ENCODE data around the gene SLC25A19. TPM values are rescaled to one million over a fixed set of nuclear protein-coding genes. Genes with fewer than 3 reads are reported as not detected.
"Not testable (repeated sequence)": the region's sequence is repeated elsewhere in the genome, so short reads cannot be mapped to it uniquely, and the experiment has no call there.

SLC25A19 gene
- total and polyA plus RNA-seq, 2 donors from 2014 or later: 11.2 to 15.3 TPM

DNA sequence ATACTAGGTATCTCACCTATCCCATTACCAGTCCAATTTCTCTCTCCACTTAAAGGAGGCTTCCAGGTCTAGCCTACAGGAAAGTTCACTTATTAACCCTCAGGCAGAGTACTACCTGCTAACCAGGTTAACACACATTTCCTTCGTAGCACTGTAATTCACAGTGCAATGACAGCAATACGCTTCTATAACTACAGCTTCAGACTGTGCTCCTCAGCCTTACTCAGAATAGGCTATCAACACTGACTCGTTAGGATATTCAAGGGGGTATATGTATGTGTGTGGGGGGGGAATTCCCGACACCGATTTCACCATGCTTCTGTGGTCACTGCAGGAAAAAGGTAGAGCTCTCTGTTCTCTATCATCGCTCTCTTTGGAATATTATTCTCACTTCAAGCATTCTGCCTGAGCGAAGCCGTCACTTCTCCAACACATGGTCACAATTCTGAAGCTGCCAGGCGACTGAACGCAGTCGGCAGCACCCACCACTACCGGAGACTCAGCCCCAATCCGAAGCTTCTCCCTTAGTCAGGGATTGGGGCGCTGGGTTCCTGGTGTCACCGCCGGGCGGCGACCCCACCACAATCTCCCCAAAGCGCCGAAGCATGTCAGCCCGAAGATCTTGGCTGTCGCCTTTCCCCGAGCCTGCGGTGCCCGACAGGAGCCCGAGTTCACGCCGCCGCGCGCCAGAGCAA, 28.4 kb downstream of the SLC25A19 start:
- intact Hi-C loops (cut with DNase I): no loop called here
- no peak for TF ChIP-seq CTCF (IDR thresholded peaks at IDR 0.05; ENCODE audit: borderline replicate concordance, extremely low read depth, insufficient read depth)

GRCh38 chr17:75257228-75257627, 32.0 kb downstream of the SLC25A19 start:
- H3K27me3 ChIP-seq (ENCODE audit: control insufficient read depth, insufficient read depth, low read length); DNase-seq; intact Hi-C loops (cut with DNase I); H3K36me3 ChIP-seq (ENCODE audit: control insufficient read depth in 2 of 3, insufficient read depth in 3 of 3, low read length in 3 of 3); H3K9me3 ChIP-seq (ENCODE audit: control insufficient read depth in 2 of 3, insufficient read depth in 1 of 3, low read length in 3 of 3); H3K9ac ChIP-seq (ENCODE audit: low read length in 3 of 3); FAIRE-seq; H3K27ac ChIP-seq (ENCODE audit: low read depth in 2 of 2, low read length in 2 of 2); H3K4me3 ChIP-seq (ENCODE audit: low read length in 3 of 3): not testable (repeated sequence)
- H3K4me1 ChIP-seq (ENCODE audit: control insufficient read depth in 2 of 3, insufficient read depth in 2 of 3, low read depth in 1 of 3, low read length in 3 of 3): peaks cover 0 to 15% (median 5%) of the 10 kb centered on the region in 3 donors

More for the DNA sequence above, 28.4 kb downstream of the SLC25A19 start:
- DNase-seq (no peak), FAIRE-seq (no peak)
- Histone ChIP-seq H3K27ac (ENCODE audit: low read depth in 2 of 2, low read length in 2 of 2) (peak overlapping the region; percentile 99), H3K36me3 (ENCODE audit: control insufficient read depth in 2 of 3, insufficient read depth in 3 of 3, low read length in 3 of 3) (peaks cover 2 to 8% (median 6%) of the 10 kb centered on the region in 3 donors), H3K4me3 (ENCODE audit: low read length in 3 of 3) (peak overlapping the region; percentile 80 to 99 (median 97)), H3K4me1 (ENCODE audit: control insufficient read depth in 2 of 3, insufficient read depth in 2 of 3, low read depth in 1 of 3, low read length in 3 of 3) (peaks cover 5 to 21% (median 5%) of the 10 kb centered on the region in 3 donors), H3K9ac (ENCODE audit: low read length in 3 of 3) (peak overlapping the region; percentile 65 to 100 (median 99)), H3K27me3 (ENCODE audit: control insufficient read depth, insufficient read depth, low read length) (no peaks in the 10 kb centered on the region), H3K9me3 (ENCODE audit: control insufficient read depth in 2 of 3, insufficient read depth in 1 of 3, low read length in 3 of 3) (no peaks in the 10 kb centered on the region)

- intact Hi-C loops (cut with DNase I); H3K4me3 ChIP-seq (ENCODE audit: low read length in 3 of 3); H3K27ac ChIP-seq (ENCODE audit: low read depth in 2 of 2, low read length in 2 of 2); DNase-seq; H3K27me3 ChIP-seq (ENCODE audit: control insufficient read depth, insufficient read depth, low read length); FAIRE-seq; H3K9me3 ChIP-seq (ENCODE audit: control insufficient read depth in 2 of 3, insufficient read depth in 1 of 3, low read length in 3 of 3); H3K9ac ChIP-seq (ENCODE audit: low read length in 3 of 3); H3K36me3 ChIP-seq (ENCODE audit: control insufficient read depth in 2 of 3, insufficient read depth in 3 of 3, low read length in 3 of 3): not testable (repeated sequence)
- H3K4me1 ChIP-seq (ENCODE audit: control insufficient read depth in 2 of 3, insufficient read depth in 2 of 3, low read depth in 1 of 3, low read length in 3 of 3): peaks cover 0 to 14% (median 5%) of the 10 kb centered on the region in 3 donors
Observed at GRCh38 chr17:75255954-75256698, 33.1 kb downstream of the SLC25A19 start.

DNA sequence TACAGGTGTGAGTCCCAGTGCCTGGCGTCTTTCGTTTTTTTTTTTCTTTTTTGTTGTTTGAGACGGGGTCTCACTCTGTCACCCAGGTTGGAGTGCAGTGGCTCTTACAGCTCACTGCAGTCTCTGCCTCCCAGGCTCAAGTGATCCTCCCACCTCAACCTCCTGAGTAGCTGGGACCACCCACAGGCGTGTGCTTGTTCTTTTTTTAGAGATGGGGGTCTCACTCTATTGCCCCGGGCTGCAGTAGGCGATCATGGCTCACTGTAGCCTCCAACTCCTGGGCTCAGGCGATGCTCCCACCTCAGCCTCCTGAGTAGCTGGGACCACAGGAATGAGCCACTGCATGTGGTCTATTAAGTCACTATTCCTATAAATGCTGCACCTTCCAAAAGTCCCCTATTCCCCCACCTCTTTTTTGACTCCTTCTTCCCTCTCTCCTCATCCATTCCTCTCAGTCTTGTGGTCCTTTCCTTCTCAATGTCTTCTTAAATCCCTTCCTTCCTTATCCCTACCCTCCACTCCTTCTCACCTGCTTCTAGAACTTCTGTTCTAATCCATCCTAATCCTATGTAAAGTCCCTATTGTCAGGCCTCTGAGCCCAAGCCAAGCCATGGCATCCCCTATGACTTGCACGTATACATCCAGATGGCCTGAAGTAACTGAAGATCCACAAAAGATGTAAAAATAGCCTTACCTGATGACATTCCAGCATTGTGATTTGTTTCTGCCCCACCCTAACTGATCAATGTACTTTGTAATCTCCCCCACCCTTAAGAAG, 37.0 kb downstream of the SLC25A19 start:
- no peak overlapping the region for H3K27ac ChIP-seq (ENCODE audit: low read depth in 2 of 2, low read length in 2 of 2)
- intact Hi-C loops (cut with DNase I): no loop called here
- H3K9ac ChIP-seq (ENCODE audit: low read length in 3 of 3): no peak overlapping the region
- H3K36me3 ChIP-seq (ENCODE audit: control insufficient read depth in 2 of 3, insufficient read depth in 3 of 3, low read length in 3 of 3): no peaks in the 10 kb centered on the region
- H3K4me1 ChIP-seq (ENCODE audit: control insufficient read depth in 2 of 3, insufficient read depth in 2 of 3, low read depth in 1 of 3, low read length in 3 of 3): peaks cover 0 to 4% (median 0%) of the 10 kb centered on the region in 3 donors
- no peak for TF ChIP-seq CTCF (IDR thresholded peaks at IDR 0.05; ENCODE audit: borderline replicate concordance, extremely low read depth, insufficient read depth)
- no peak for FAIRE-seq
- H3K9me3 ChIP-seq (ENCODE audit: control insufficient read depth in 2 of 3, insufficient read depth in 1 of 3, low read length in 3 of 3): no peaks in the 10 kb centered on the region
- H3K4me3 ChIP-seq (ENCODE audit: low read length in 3 of 3): no peak overlapping the region
- no peak for DNase-seq
- H3K27me3 ChIP-seq (ENCODE audit: control insufficient read depth, insufficient read depth, low read length): no peaks in the 10 kb centered on the region

All from kidney (tissue), 14 donors.